Heart left ventricle (tissue), 13 donors: Measurements from ENCODE around the gene LAMA1.

Source experiments
- POLR2A ChIP-seq, 2 donors: fragments of 450-650 bp; IDR thresholded peaks; one replicate each; pipeline ENCODE4 v1.6.1; 2017; ENCODE audit warnings: antibody characterized with exemption in 2 of 2, mild to moderate bottlenecking in 2 of 2, moderate library complexity in 2 of 2
- TF ChIP-seq, protein P1 (sequence below), 12 donors: fragments of 200-600 bp; sonication (generic) in 4 of 12; IDR thresholded peaks; one replicate each; pipeline versions ENCODE4 v1.5.0 to v1.8.0; 2018 to 2022; ENCODE audit warnings: antibody characterized with exemption in 12 of 12, mild to moderate bottlenecking in 5 of 12
- donor health status: ischemic (EF 13 %, LVEDD 7.1; RV severe dilation, severe dysfunction).
- donor health status: DM: no; HTN: yes; CAD: no.
- donor health status: DM: no; HTN: no; CAD: no.
- donor health status: ischemic (EF 25% LVEDD 6.9; RV normal size, moderate dysfunction).
- donor health status: ischemic (EF 25% LVEDD 5.7; RV mildly dilated, moderate dysfunction).
- donor health status: ischemic (EF 35%, LVEDD 5.7; RV mildly dilated, moderate dysfunction).
- donor health status: nonischemic (EF 11% LVEDD 7.7; RV severe dilation, severe dysfunction).
- donor health status: DM: yes; HTN: yes; CAD: no.
- donor health status: PGD.
- donor health status: ischemic (EF 29% LVEDD 5.4; RV normal size, mild dysfunction).
- donor health status: nonischemic (EF 23%, LVEDD 6.1; RV moderate dilation, normal function).

- TF ChIP-seq, protein P1, sequence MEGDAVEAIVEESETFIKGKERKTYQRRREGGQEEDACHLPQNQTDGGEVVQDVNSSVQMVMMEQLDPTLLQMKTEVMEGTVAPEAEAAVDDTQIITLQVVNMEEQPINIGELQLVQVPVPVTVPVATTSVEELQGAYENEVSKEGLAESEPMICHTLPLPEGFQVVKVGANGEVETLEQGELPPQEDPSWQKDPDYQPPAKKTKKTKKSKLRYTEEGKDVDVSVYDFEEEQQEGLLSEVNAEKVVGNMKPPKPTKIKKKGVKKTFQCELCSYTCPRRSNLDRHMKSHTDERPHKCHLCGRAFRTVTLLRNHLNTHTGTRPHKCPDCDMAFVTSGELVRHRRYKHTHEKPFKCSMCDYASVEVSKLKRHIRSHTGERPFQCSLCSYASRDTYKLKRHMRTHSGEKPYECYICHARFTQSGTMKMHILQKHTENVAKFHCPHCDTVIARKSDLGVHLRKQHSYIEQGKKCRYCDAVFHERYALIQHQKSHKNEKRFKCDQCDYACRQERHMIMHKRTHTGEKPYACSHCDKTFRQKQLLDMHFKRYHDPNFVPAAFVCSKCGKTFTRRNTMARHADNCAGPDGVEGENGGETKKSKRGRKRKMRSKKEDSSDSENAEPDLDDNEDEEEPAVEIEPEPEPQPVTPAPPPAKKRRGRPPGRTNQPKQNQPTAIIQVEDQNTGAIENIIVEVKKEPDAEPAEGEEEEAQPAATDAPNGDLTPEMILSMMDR (IDR thresholded peaks at IDR 0.05): no peak
- TF ChIP-seq POLR2A (IDR thresholded peaks at IDR 0.05): no peak
Measured at GRCh38 chr18:7059276-7059675, 58.3 kb downstream of the LAMA1 start.
